Loucy (cell line): Measurements from ENCODE around the gene TPRG1L.

ENCODE experiments used
- H2AFZ ChIP-seq: fragments of 200-600 bp; sonication (generic); 2 replicates; pipeline ENCODE4 v1.6.0; 2016; ENCODE audit warnings: antibody characterized with exemption, mild to moderate bottlenecking, low read length, moderate library complexity
- H3F3A ChIP-seq: fragments of 200-600 bp; 2 replicates; pipeline ENCODE4 v1.6.0; 2016; ENCODE audit warnings: antibody characterized with exemption, low read depth, mild to moderate bottlenecking
- H3K27me3 ChIP-seq: fragments of 200-600 bp; sonication (generic); 2 replicates; pipeline ENCODE4 v1.6.1; 2014; ENCODE audit warnings: low read length, mild to moderate bottlenecking; ENCODE audit not compliant: insufficient read depth, poor library complexity, severe bottlenecking
- H3K36me3 ChIP-seq: fragments of 200-600 bp; sonication (generic); 2 replicates; pipeline ENCODE4 v1.6.1; 2016; ENCODE audit warnings: low read length; ENCODE audit not compliant: insufficient read depth
- H3K4me1 ChIP-seq: fragments of 200-600 bp; sonication (generic); 2 replicates; pipeline ENCODE4 v1.5.1; 2014; ENCODE audit warnings: low read length, mild to moderate bottlenecking; ENCODE audit not compliant: insufficient read depth, poor library complexity, severe bottlenecking
- H3K4me2 ChIP-seq: fragments of 200-600 bp; sonication (generic); 2 replicates; pipeline ENCODE4 v1.6.0; 2014; ENCODE audit warnings: antibody characterized with exemption, low read length, low read depth, mild to moderate bottlenecking; ENCODE audit not compliant: poor library complexity, severe bottlenecking
- H3K4me3 ChIP-seq: fragments of 200-600 bp; sonication (generic); 2 replicates; pipeline ENCODE4 v1.5.1; 2014; ENCODE audit warnings: low read length, mild to moderate bottlenecking, mixed read lengths; ENCODE audit not compliant: poor library complexity, severe bottlenecking
- H3K79me2 ChIP-seq: fragments of 200-600 bp; sonication (generic); 2 replicates; pipeline ENCODE4 v1.6.1; 2014; ENCODE audit warnings: low read length; ENCODE audit not compliant: insufficient read depth
- H3K9ac ChIP-seq: fragments of 200-600 bp; sonication (generic); 2 replicates; pipeline ENCODE4 v1.6.0; 2014; ENCODE audit warnings: mild to moderate bottlenecking, low read depth, low read length, moderate library complexity; ENCODE audit not compliant: poor library complexity, severe bottlenecking
- H3K9me2 ChIP-seq: fragments of 200-600 bp; sonication (generic); replicated peaks from 2 replicates; pipeline ENCODE4 v1.6.1; 2016; ENCODE audit warnings: low read depth, low read length, mixed read lengths
- H3K9me3 ChIP-seq: fragments of 200-600 bp; sonication (generic); 2 replicates; pipeline ENCODE4 v1.6.1; 2014; ENCODE audit warnings: mild to moderate bottlenecking, antibody characterized with exemption, low read length, low read depth; ENCODE audit not compliant: insufficient read depth
- H4K20me1 ChIP-seq: fragments of 200-600 bp; sonication (generic); 2 replicates; pipeline ENCODE4 v1.6.0; 2014; ENCODE audit warnings: antibody characterized with exemption, low read length, mild to moderate bottlenecking; ENCODE audit not compliant: insufficient read depth, poor library complexity, severe bottlenecking
- CTCF ChIP-seq: fragments of 200-600 bp; sonication (generic); conservative IDR thresholded peaks from 2 replicates; pipeline ENCODE4 v1.5.1; 2014; ENCODE audit warnings: mild to moderate bottlenecking, antibody characterized with exemption, low read length
- EZH2phosphoT487 ChIP-seq: fragments of 200-600 bp; IDR thresholded peaks from 2 replicates; pipeline ENCODE4 v1.6.1; 2018; ENCODE audit warnings: antibody characterized with exemption, mild to moderate bottlenecking, moderate library complexity, borderline replicate concordance

TPRG1L gene

GRCh38 chr1:3672971-3673361 is 48.2 kb downstream of the TPRG1L start:
- Histone ChIP-seq H3K4me1 (peaks cover 15% of the 10 kb centered on the region), H3K36me3 (no peaks in the 10 kb centered on the region), H3K9me3 (no peaks in the 10 kb centered on the region), H3K79me2 (no peaks in the 10 kb centered on the region), H3K9ac (no peak overlapping the region), H3K27me3 (no peaks in the 10 kb centered on the region), H3F3A (no peaks in the 10 kb centered on the region), H2AFZ (no peak overlapping the region), H4K20me1 (no peaks in the 10 kb centered on the region), H3K4me2 (no peak overlapping the region), H3K9me2 (no peaks in the 10 kb centered on the region), H3K4me3 (no peak overlapping the region)
- TF ChIP-seq CTCF (no peak), EZH2phosphoT487 (no peak)

GRCh38 chr1:3673381-3674099 is 48.7 kb downstream of the TPRG1L start:
- H3F3A ChIP-seq: no peaks in the 10 kb centered on the region
- no peaks in the 10 kb centered on the region for H3K9me2 ChIP-seq
- no peak overlapping the region for H3K4me3 ChIP-seq
- no peak overlapping the region for H3K4me2 ChIP-seq
- H3K79me2 ChIP-seq: no peaks in the 10 kb centered on the region
- no peak overlapping the region for H2AFZ ChIP-seq
- no peak overlapping the region for H3K9ac ChIP-seq
- no peaks in the 10 kb centered on the region for H3K9me3 ChIP-seq
- no peaks in the 10 kb centered on the region for H4K20me1 ChIP-seq
- H3K4me1 ChIP-seq: peaks cover 21% of the 10 kb centered on the region
- H3K36me3 ChIP-seq: no peaks in the 10 kb centered on the region
- no peaks in the 10 kb centered on the region for H3K27me3 ChIP-seq
- TF ChIP-seq CTCF (no peak), EZH2phosphoT487 (no peak)

GRCh38 chr1:3674100-3675094 is 49.6 kb downstream of the TPRG1L start:
- no peaks in the 10 kb centered on the region for H3K79me2 ChIP-seq
- H3F3A ChIP-seq: no peaks in the 10 kb centered on the region
- no peak overlapping the region for H3K4me2 ChIP-seq

More at GRCh38 chr1:3674100-3675094, 49.6 kb downstream of the TPRG1L start:
- TF ChIP-seq CTCF (no peak), EZH2phosphoT487 (no peak)
- H3K9ac ChIP-seq: no peak overlapping the region
- peaks cover 21% of the 10 kb centered on the region for H3K4me1 ChIP-seq
- H3K36me3 ChIP-seq: no peaks in the 10 kb centered on the region
- H3K27me3 ChIP-seq: no peaks in the 10 kb centered on the region
- H3K4me3 ChIP-seq: no peak overlapping the region
- H3K9me2 ChIP-seq: no peaks in the 10 kb centered on the region
- no peaks in the 10 kb centered on the region for H3K9me3 ChIP-seq
- no peak overlapping the region for H2AFZ ChIP-seq
- no peaks in the 10 kb centered on the region for H4K20me1 ChIP-seq
